Fibroblast of peridontal ligament (primary cell): ENCODE measurements around the gene ZMYND11.

Source experiments
- DNase-seq: peaks from one replicate; pipeline ENCODE4 v3.0.0-alpha.2; 2010; ENCODE audit errors: extremely low read depth

ZMYND11 gene

DNA sequence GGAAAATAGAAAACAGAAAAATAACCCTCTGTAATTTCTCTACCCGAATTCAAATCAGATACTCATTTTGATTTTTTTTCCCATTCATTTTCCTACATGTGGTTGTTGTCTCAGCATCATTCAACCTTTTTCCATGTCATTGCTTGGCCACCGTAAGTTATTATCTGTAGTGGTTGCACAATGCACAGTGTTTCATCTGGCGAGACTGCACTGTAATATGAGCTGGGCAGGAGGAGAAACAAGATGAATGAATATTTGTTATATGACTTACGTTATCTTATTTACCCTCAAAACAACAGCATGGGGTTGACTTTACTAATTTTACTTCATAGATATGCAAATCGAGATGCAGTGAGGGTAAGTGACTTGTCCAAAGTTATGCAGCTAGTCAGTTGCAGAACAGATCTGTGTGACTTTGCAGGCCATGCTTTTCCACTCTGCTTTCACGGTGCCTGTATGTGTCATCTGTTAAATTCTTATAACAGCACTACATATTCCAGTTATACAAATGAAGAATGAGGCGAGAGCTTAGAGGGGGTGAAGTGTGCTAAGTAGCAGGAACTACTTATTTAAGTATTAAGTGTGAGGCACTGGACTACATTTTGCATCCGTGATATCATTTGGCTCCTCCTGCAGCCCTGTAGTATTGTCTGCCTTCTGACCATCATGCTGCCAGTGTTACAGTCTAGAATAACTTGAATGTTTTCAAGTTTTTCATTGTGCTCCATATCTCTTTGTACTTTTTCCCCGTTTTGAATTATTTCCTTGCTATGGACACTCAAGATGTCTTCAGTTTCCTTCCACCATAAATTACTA, 56.7 kb downstream of the ZMYND11 start:
- DNase-seq: peak; percentile 67

GRCh38 chr10:194281-194680, 59.0 kb downstream of the ZMYND11 start:
- no peak for DNase-seq

DNA sequence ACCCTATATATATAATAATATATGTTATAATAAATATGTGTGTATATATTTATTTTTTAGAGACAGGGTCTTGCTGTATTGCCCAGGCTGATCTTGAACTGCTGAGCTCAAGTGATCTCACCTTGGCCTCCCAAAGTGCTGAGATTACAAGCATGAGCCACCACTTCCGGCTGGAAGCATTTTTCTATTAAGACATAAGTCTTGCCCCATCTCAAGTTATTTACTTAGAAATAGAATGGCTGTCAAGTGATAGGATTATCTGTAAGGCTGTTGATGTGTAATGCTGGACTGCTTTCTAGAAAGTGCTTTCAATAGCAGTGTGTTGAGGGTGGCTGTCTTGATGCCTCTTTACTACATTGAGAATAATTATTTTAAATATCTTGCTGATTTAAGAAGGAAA, 65.2 kb downstream of the ZMYND11 start:
- peak; percentile 23 for DNase-seq

DNA sequence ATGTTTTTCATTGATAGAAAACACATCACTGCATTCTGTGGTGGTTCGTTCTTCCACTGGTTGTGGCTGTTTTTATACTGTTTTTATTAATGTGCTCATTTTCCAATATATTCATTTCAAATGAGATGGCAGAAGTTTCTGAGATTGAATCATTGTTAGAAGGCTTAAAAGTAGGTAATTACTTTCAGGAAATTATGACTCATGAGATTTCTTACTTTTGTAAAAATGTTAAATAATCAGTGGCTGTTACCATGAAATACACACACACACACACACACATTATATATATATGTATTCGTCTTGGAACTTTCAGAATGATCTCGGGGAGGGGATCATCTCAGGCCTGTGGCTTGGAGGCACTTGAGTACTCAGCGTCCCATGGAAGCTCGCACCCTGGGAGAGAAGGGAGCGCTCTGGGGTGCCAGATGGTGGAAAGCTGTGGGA, 66.1 kb downstream of the ZMYND11 start:
- peak; percentile 53 for DNase-seq

DNA sequence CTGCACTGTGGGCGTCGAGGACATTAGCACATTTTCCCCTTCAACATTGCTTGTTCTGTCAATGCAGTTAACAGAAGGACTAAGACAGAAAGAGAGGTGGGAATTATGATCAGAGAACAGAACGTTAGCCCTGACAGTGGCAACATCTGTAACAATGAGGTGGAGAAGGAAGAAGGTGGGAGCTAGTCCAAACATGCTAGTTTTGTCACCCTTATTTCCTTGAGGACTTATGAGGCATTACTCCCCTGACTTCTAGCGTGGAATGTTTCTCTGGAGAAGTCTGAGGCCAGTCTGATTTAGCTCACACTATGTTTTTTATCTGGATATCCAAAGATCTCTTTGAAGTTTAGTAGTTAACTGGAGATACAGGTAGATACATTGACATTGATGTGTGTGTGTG, 73.4 kb downstream of the ZMYND11 start:
- no peak for DNase-seq

- DNase-seq: peak; percentile 40
These were observed 74.1 kb downstream of the ZMYND11 start for GRCh38 chr10:209357-209756.

- DNase-seq: no peak
These were observed 75.0 kb downstream of the ZMYND11 start for GRCh38 chr10:210297-210696.

DNA sequence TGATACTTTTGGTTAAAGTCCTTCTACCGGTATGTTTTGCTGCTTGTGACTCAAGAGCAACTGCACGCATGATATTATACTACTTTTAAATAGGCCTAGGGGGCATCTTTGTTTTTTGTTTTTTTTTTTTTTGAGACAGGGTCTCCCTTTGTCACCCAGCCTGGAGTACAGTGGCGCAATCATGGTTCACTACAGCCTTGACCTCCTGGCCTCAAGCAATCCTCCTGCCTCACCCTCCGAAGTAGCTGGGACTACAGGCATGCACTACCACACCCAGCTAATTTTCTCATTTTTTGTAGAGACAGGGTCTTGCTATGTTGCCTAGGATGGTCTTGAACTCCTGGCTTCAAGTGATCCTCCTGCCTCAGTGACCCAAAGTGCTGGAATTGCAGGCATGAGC, 80.2 kb downstream of the ZMYND11 start:
- no peak for DNase-seq

DNA sequence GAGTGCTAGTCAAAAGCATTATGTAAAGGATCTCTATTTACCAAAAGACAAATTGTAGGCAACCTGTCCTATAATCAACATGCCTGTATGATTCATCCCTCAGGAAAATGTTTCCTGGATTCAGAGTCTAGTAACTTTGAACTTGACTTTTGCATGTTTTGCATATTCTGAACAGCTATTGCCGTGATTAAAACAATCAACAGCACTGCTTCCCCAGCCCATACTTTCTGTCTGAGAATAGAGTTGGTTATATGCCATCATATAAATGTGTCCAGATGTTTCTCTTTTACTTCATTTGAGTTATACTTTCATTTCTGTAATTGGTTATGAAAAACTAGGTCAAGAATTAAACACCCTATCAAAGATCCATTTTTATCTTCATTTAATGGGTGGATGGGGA, 83.5 kb downstream of the ZMYND11 start:
- peak; percentile 72 for DNase-seq

DNA sequence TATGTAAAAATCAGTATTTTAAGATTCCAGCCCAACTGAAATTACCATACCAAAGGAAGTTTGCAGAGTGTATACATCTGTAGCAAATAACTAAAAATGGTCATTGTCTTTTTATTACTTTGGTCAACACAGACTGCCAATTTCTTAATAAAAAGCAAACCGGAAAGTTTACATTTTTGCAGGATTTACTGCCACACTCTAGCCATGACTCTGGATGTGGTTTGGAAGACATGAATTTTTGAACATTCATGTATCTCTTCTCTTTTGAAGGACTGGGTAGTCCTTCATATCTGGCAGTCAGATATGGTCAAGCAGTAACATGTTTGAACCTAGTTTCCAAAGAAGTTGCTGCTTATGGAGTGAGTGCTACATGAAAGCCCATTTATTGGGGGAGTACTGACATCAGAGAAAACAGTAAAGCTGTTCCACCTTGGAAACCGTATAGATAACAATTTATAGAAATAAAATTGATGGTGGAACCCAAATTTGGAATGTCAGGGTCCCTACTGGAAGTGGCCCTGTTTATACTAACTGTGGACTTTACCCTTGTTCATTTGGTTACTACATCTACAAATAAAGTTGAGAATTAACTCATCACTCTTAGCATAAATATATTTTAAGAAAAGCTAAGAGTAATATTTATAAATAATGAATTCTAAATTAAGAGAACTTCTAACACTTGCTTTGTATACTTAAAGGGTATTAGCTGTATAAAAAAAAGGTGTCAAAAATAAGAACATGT, 84.6 kb downstream of the ZMYND11 start:
- DNase-seq: peak; percentile 30

GRCh38 chr10:224571-224970, 89.3 kb downstream of the ZMYND11 start:
- DNase-seq: no peak

DNA sequence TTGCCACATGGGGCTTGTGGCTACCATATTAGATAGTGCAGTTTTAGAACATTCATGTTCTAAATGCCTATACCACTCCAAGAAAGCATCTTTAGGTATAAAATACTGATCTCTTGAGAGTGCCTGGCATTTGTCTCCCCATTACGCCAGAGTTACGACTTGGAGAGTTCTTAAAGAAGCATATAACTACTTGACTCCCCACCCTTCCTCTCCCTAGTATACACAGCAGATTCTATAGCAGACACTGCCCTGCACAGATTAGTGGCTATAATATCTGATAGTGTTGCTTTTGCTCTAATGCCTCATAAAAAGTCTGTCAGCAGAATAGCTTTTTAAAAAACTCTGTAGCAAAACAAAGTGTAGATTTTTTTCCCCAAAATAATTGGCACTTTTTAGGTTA, 90.8 kb downstream of the ZMYND11 start:
- no peak for DNase-seq

DNA sequence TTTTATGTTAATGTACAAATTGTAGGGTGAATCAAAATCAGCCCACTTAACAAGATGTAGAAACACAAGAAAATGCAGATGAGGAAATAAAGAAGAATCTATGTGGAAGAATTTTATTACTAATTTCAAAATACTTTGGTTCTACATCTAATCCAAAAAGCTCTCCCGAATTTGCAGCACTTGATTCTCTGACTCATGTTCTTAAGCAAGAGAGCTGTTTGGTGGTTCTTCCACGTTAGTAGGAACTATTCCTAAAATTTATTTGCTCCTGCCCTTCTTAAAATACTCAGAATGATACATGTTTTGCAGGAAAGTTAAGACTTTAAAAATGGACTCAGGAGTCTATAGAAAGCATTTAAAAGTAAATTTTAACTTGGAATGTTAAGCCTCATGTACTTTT, 91.8 kb downstream of the ZMYND11 start:
- peak; percentile 76 for DNase-seq

GRCh38 chr10:228366-228765, 93.1 kb downstream of the ZMYND11 start:
- no peak for DNase-seq

DNA sequence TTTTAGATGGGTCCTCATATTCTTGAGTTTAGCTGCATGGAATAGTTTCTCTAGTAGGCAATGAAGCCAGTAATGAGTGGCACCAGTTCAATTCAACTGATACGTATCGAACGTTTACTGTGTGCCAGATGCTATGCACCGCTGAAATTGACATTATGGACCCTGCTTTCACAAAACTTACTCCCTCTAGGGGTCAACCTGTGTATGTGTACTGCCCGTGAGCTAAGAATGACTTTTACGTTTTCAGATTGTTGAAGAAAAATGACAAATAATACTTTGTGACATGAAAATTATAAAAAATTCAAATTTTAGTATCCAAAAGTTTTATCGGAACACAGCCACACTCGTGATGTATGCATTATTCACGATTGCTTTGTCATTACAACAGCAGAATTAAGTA, 95.5 kb downstream of the ZMYND11 start:
- DNase-seq: no peak

- no peak for DNase-seq
These were observed 96.8 kb downstream of the ZMYND11 start for GRCh38 chr10:232061-232460.

GRCh38 chr10:232878-233277, 97.6 kb downstream of the ZMYND11 start:
- no peak for DNase-seq

DNA sequence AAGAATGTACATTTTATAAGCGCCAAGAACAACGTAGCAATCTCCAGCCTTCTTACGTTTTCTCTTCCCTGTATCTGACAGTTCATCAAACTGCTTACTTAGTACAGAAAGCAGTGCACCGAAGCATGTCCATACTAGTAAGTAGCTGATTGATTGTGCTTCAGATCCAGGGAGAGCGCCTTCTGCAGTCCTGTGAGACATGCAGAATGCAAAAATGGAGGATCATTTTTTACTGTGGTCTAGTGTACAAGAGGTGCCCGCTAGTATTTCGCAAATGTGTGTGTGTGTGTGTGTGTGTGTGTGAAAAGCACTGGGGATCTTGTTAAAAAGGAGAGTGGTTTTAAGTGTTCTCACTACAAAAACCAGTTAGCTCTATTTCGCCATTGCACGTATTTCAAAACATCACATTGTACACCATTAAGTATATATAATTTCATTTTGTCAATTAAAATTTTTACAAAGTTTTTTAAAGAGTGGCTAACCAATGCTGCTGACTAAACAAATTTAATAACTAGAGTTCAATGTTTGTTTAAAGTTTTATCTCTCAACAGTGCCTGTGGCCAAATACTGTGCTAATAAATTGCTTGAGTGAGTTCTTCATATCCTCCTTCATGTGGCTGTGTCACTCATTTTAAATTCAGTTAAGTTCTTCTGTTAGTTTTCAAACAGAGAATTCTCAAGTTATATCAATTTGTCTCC, 99.6 kb downstream of the ZMYND11 start:
- DNase-seq: no peak

- no peak for DNase-seq
These were observed 100.7 kb downstream of the ZMYND11 start for GRCh38 chr10:235915-236314.

DNA sequence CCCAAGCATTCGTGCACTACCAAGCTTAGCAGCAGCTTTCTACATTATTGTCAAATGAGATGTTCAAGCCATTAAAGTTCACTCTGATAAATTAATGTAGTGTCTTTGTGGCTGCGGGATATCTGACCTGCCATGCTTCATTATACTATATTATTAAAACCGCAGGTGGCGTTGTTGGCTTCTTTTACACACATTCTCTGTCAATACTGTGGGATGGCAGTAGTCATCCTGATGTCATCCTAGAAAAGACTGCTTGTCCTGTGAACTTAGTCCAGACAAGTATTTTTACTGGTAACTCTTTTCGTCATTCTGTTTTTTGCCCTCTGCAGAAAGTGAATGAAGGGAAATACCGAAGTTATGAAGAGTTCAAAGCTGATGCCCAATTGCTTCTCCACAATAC, 103.9 kb downstream of the ZMYND11 start:
- no peak for DNase-seq

GRCh38 chr10:241451-241850, 106.2 kb downstream of the ZMYND11 start:
- DNase-seq: no peak

GRCh38 chr10:241966-242643, 106.8 kb downstream of the ZMYND11 start:
- no peak for DNase-seq
